Stimulated activated memory B cell treated with anti-CD40 and anti-IgM and Interleukin-4, amounts not matched to agents 10 μg/mL and 1 μg/mL and 100 μg/mL, for 72 hours (primary cell): Measurements from ENCODE around the gene KCNQ2.

ENCODE experiments used
- ATAC-seq: fragments of 150-1000 bp; cut with Tn5 transposase; 2 replicates; pipeline ENCODE4 v1.10.0; 2021
- H3K27ac Mint-ChIP-seq: one replicate; pipeline ENCODE4 v1.8.0; 2022; ENCODE audit warnings: mild to moderate bottlenecking, mixed read lengths
- H3K27me3 Mint-ChIP-seq: one replicate; pipeline ENCODE4 v1.8.0; 2022; ENCODE audit warnings: mixed read lengths
- H3K36me3 Mint-ChIP-seq: one replicate; pipeline ENCODE4 v1.8.0; 2022; ENCODE audit warnings: mixed read lengths
- H3K4me1 Mint-ChIP-seq: one replicate; pipeline ENCODE4 v1.8.0; 2022; ENCODE audit warnings: mixed read lengths
- H3K4me3 Mint-ChIP-seq: one replicate; pipeline ENCODE4 v1.8.0; 2022; ENCODE audit warnings: mild to moderate bottlenecking, moderate library complexity, mixed read lengths
- H3K9me3 Mint-ChIP-seq: one replicate; pipeline ENCODE4 v1.8.0; 2022; ENCODE audit warnings: mixed read lengths

The KCNQ2 gene

DNA sequence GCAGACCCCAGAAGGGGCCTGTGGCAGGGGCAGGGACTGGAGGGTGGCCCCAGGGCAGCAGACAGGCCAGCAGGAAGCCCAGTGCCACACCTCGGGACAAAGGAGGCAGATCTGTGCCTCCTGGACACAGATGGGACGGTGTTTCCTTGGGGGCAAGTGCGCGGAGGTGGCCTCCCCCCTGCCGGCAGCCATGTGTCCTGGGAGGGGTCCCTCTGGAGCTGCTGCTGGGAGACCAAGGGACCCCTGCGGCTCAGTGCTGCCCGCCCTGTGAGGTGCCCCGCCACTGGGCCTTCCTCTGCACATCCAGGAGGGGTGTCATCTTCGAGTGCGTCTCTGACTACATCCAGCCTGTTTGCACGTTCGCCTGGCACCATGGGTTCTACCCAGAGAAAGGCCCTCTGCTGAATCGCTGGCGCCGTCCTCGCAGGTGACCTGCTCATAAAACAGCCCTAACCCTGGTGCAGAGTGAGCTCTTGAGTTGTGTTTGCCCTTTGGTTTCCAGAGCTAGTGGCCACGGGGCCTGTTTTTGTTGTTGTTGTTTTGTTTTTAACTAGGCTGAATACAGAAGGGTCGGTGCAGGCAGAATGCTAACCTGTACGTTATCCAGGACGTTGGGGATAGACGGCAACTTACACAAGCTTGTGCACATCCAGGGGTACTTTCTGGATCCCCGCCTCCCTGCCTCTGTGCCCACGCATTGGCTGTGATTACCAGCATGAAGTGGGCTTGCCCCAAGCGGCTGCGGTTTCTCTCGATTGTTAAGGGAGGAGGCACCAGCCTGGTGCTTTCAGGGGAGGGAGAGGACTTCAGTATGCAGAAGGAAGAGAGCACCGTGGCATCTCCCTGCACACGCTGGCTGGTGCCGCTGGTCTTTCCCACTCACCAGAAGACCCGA is 1.3 kb upstream of the KCNQ2 start:
- peak; percentile 56 for ATAC-seq
- no peaks in the 10 kb centered on the region for H3K9me3 Mint-ChIP-seq
- H3K27me3 Mint-ChIP-seq, result peaks cover 83% of the 10 kb centered on the region
- peak overlapping the region; percentile 14 for H3K4me3 Mint-ChIP-seq
- peaks cover 19% of the 10 kb centered on the region for H3K4me1 Mint-ChIP-seq
- H3K36me3 Mint-ChIP-seq, result no peaks in the 10 kb centered on the region
- H3K27ac Mint-ChIP-seq, result no peak overlapping the region

- Mint-ChIP-seq H3K27ac (no peak overlapping the region), H3K27me3 (peaks cover 83% of the 10 kb centered on the region), H3K4me3 (no peak overlapping the region), H3K4me1 (peaks cover 19% of the 10 kb centered on the region), H3K36me3 (no peaks in the 10 kb centered on the region), H3K9me3 (no peaks in the 10 kb centered on the region)
- no peak for ATAC-seq
These were observed 471 bp upstream of the KCNQ2 start for GRCh38 chr20:63472862-63473390.

GRCh38 chr20:63471717-63471980 is 806 bp downstream of the KCNQ2 start:
- Mint-ChIP-seq H3K9me3 (no peaks in the 10 kb centered on the region), H3K27me3 (peaks cover 80% of the 10 kb centered on the region), H3K36me3 (no peaks in the 10 kb centered on the region), H3K4me1 (peaks cover 19% of the 10 kb centered on the region), H3K4me3 (no peak overlapping the region), H3K27ac (no peak overlapping the region)
- ATAC-seq, result no peak

- peaks cover 77% of the 10 kb centered on the region for H3K27me3 Mint-ChIP-seq
- H3K4me3 Mint-ChIP-seq, result no peak overlapping the region
- H3K9me3 Mint-ChIP-seq, result no peaks in the 10 kb centered on the region
- no peaks in the 10 kb centered on the region for H3K36me3 Mint-ChIP-seq
- ATAC-seq, result no peak
- no peak overlapping the region for H3K27ac Mint-ChIP-seq
- peaks cover 19% of the 10 kb centered on the region for H3K4me1 Mint-ChIP-seq
These were observed 1.3 kb downstream of the KCNQ2 start for GRCh38 chr20:63471002-63471716.

GRCh38 chr20:63470410-63470809 is 2.0 kb downstream of the KCNQ2 start:
- H3K4me3 Mint-ChIP-seq, result no peak overlapping the region
- H3K9me3 Mint-ChIP-seq, result no peaks in the 10 kb centered on the region
- H3K27me3 Mint-ChIP-seq, result peaks cover 74% of the 10 kb centered on the region
- no peak overlapping the region for H3K27ac Mint-ChIP-seq
- H3K4me1 Mint-ChIP-seq, result peaks cover 19% of the 10 kb centered on the region
- no peak for ATAC-seq
- H3K36me3 Mint-ChIP-seq, result no peaks in the 10 kb centered on the region

- Mint-ChIP-seq H3K27ac (no peak overlapping the region), H3K9me3 (no peaks in the 10 kb centered on the region), H3K4me1 (peaks cover 18% of the 10 kb centered on the region), H3K27me3 (peaks cover 74% of the 10 kb centered on the region), H3K4me3 (no peak overlapping the region), H3K36me3 (no peaks in the 10 kb centered on the region)
- no peak for ATAC-seq
These were observed 2.7 kb downstream of the KCNQ2 start for GRCh38 chr20:63469713-63470101.

DNA sequence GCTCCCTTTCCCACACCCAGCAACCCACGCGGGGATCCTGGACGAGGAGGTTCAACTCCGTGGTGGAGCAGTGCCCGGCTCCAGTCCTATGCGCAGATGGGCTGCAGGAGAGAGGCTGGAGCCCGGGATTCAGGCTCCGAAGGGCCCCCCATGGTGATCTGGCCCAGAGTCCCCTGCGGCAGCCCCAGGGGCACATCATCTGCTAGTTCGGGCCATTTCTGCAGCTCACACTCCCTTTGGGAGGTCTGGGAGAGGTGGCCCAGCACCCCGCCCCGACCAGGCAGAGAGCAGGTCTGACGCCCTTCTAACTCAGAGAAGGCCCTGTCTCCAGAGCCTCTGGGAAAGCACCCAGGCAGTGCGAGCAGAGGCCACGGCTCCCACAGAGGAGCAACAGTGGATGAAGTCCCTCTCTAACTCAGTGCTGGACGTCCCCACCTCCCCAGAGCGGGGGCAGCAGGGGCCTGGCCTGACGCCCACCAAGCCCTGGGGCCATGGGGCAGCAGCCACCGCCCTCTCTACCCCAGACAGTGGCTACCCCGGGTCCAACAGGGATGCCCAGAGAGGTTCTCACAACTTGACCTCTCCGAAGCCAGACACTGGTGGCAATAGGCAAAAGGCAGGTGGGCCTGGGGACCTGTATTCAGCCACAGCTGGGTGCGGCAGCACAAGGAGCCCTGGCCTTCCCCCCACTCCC is 3.3 kb downstream of the KCNQ2 start:
- Mint-ChIP-seq H3K27me3 (peaks cover 74% of the 10 kb centered on the region), H3K27ac (no peak overlapping the region), H3K9me3 (no peaks in the 10 kb centered on the region), H3K36me3 (no peaks in the 10 kb centered on the region), H3K4me3 (no peak overlapping the region), H3K4me1 (peaks cover 13% of the 10 kb centered on the region)
- no peak for ATAC-seq

DNA sequence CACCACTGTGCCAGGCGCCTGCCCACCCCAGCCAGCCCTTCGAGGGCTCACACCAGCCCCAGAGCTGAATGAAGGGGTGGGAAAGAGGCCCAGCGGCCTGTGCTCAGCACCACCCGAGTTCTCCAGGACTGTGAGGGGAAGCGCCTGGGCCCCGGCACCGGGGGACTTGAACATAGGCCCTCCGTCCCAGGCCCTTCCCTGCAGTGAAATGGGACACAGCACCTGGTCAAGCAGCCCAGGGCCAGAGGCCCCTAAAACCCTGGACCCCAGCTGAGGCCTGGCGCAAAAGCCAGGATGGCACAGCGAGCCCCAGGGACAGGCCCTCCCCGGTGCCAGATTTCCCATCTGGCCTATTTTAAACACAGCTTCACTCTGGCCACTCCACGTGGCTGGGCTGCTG is 4.0 kb downstream of the KCNQ2 start:
- Mint-ChIP-seq H3K27me3 (peaks cover 74% of the 10 kb centered on the region), H3K36me3 (no peaks in the 10 kb centered on the region), H3K9me3 (no peaks in the 10 kb centered on the region), H3K4me1 (peaks cover 5% of the 10 kb centered on the region), H3K4me3 (no peak overlapping the region), H3K27ac (no peak overlapping the region)
- no peak for ATAC-seq

DNA sequence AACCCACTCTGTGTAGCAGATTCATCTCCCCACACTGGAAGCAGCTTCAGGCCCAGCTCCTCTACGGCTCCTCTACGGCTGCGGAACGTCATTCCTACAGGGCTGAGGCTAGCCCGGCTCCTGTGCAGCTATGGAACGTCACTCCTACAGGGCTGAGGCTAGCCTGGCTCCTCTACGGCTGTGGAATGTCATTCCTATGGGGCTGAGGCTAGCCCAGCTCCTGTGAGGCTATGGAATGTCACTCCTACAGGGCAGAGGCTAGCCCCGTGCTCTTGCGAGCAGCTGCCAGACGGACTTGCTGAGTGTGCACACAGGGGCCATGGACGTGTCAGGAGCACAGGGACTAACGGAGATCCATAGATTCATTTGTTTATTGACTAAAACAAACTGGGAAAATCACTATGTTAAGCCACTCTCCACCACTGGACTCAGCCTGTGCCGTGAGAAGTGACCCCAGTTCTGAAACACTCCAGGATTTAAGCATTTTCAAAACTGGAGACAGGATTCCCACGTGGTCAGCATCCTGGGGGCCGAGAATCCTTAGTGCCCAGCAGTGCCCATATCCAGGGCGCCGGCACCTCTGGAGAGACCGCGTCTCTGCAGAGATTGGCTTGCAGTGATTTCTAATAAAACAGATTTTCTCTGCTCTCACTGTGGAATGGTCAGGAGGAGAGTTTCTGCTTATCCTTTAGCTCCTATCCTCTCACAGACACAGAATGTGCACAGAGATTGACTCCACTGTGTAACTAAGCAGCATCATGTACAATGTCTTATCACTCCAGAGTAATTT is 5.0 kb downstream of the KCNQ2 start:
- Mint-ChIP-seq H3K27ac (no peak overlapping the region), H3K36me3 (no peaks in the 10 kb centered on the region), H3K27me3 (peaks cover 77% of the 10 kb centered on the region), H3K4me3 (no peak overlapping the region), H3K9me3 (no peaks in the 10 kb centered on the region), H3K4me1 (no peaks in the 10 kb centered on the region)
- no peak for ATAC-seq

DNA sequence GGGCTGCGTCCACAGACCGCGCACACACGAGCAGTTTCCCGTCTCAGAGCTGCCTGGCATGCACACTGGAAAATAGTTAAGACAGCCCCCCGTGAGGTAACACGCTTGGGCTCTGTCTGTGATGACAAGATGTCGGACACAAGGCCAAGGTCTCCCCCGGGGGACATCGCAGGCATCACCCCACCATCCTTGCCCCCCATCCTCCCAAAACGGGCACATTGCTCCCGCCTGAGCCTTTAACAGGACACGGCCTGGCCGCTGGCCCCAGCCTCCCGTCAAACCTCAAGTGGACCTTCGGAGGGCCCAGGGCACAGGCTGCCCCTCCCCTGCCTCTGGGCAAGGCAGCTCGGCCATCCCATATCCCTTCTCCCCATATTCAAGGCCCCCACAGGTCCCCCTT is 5.6 kb downstream of the KCNQ2 start:
- no peaks in the 10 kb centered on the region for H3K4me1 Mint-ChIP-seq

GRCh38 chr20:63466250-63466825 is 6.1 kb downstream of the KCNQ2 start:
- no peak overlapping the region for H3K27ac Mint-ChIP-seq
- H3K27me3 Mint-ChIP-seq, result peaks cover 84% of the 10 kb centered on the region
- no peaks in the 10 kb centered on the region for H3K36me3 Mint-ChIP-seq
- no peaks in the 10 kb centered on the region for H3K4me1 Mint-ChIP-seq
- no peaks in the 10 kb centered on the region for H3K9me3 Mint-ChIP-seq
- ATAC-seq, result no peak
- no peak overlapping the region for H3K4me3 Mint-ChIP-seq

More for the DNA sequence above, 5.6 kb downstream of the KCNQ2 start:
- no peaks in the 10 kb centered on the region for H3K36me3 Mint-ChIP-seq
- no peak overlapping the region for H3K4me3 Mint-ChIP-seq
- H3K27ac Mint-ChIP-seq, result no peak overlapping the region
- peaks cover 81% of the 10 kb centered on the region for H3K27me3 Mint-ChIP-seq
- H3K9me3 Mint-ChIP-seq, result no peaks in the 10 kb centered on the region
- no peak for ATAC-seq

- Mint-ChIP-seq H3K9me3 (no peaks in the 10 kb centered on the region), H3K27me3 (peaks cover 84% of the 10 kb centered on the region)
- no peak for ATAC-seq
These were observed 6.8 kb downstream of the KCNQ2 start for GRCh38 chr20:63465380-63466249.

GRCh38 chr20:63464289-63464635 is 8.2 kb downstream of the KCNQ2 start:
- Mint-ChIP-seq H3K4me1 (no peaks in the 10 kb centered on the region), H3K27ac (no peak overlapping the region), H3K27me3 (peaks cover 86% of the 10 kb centered on the region), H3K36me3 (no peaks in the 10 kb centered on the region), H3K9me3 (no peaks in the 10 kb centered on the region), H3K4me3 (no peak overlapping the region)
- ATAC-seq, result no peak

More at GRCh38 chr20:63465380-63466249, 6.8 kb downstream of the KCNQ2 start:
- no peaks in the 10 kb centered on the region for H3K36me3 Mint-ChIP-seq
- no peak overlapping the region for H3K27ac Mint-ChIP-seq
- no peak overlapping the region for H3K4me3 Mint-ChIP-seq
- H3K4me1 Mint-ChIP-seq, result no peaks in the 10 kb centered on the region
